GM12878 (cell line): ENCODE measurements around the gene FHL1. TPM values are rescaled to one million over a fixed set of nuclear protein-coding genes. Genes with fewer than 3 reads are reported as not detected.

ENCODE experiments used
- ASH2L ChIP-seq: fragments of 300-600, 200-600 bp; sonication (generic); IDR thresholded peaks from 2 replicates; pipeline ENCODE4 v1.6.1; 2017; ENCODE audit warnings: low read depth, mild to moderate bottlenecking, borderline replicate concordance
- EGR1 ChIP-seq, 2 experiments: IDR thresholded peaks; 1 replicate in 1 of 2; 2 replicates in 1 of 2; pipeline ENCODE4 v1.6.1; 2011 to 2012; ENCODE audit warnings: low read depth in 2 of 2, low read length in 2 of 2, borderline replicate concordance in 1 of 2, mild to moderate bottlenecking in 1 of 2, moderate library complexity in 1 of 2
- JUNB ChIP-seq: IDR thresholded peaks from 2 replicates; pipeline ENCODE4 v1.6.1; 2016; ENCODE audit warnings: antibody characterized with exemption, mild to moderate bottlenecking
- MYB ChIP-seq: fragments of 150-350 bp; IDR thresholded peaks from 2 replicates; pipeline ENCODE4 v1.6.1; 2014; ENCODE audit warnings: mild to moderate bottlenecking, low read depth, low read length, borderline replicate concordance
- POU2F2 ChIP-seq: IDR thresholded peaks from 3 replicates; pipeline ENCODE4 v1.6.1; 2011; ENCODE audit warnings: low read depth, mild to moderate bottlenecking, low read length, borderline replicate concordance
- TAF1 ChIP-seq: IDR thresholded peaks from 2 replicates; pipeline ENCODE4 v1.6.1; 2011; ENCODE audit warnings: mild to moderate bottlenecking, low read depth, low read length, borderline replicate concordance
- ZNF592 ChIP-seq: fragments of 450-650 bp; IDR thresholded peaks from 2 replicates; pipeline ENCODE4 v1.6.1; 2017; ENCODE audit warnings: mild to moderate bottlenecking, moderate library complexity
- polyA plus RNA-seq, 11 experiments: library from polyadenylated mRNA; depleted of rRNA in 4 of 11; unstranded in 6 of 11; stranded (reverse) in 5 of 11; fragments of >200 nt; fragmentation: Nextera tagmentation in 4 of 11; fragmentation: Illumina TruSeq in 1 of 11; extraction: Ambion mirVana in 4 of 11; extraction: Trizol in 1 of 11; gene quantifications; 1 replicate in 1 of 11; 2 replicates in 10 of 11; pipeline versions ENCODE4 v1.2.1 to v1.2.3, GENCODE V29; 2011 to 2016; ENCODE audit warnings: inconsistent platforms in 2 of 11, missing spikeins in 2 of 11, low read depth in 1 of 11
- total RNA-seq, 4 experiments: library from RNA; depleted of rRNA in 3 of 4; stranded (reverse); fragments of >200 nt in 3 of 4; fragmentation: Illumina TruSeq in 1 of 4; extraction: Trizol in 1 of 4; gene quantifications; 2 replicates each; pipeline versions ENCODE4 v1.2.1 to v1.2.3, GENCODE V29; 2013 to 2021
- TF ChIP-seq, protein P1 (sequence below): fragments of 450-650 bp; IDR thresholded peaks from 2 replicates; pipeline ENCODE4 v1.6.1; 2017; ENCODE audit warnings: mild to moderate bottlenecking, moderate library complexity
- TF ChIP-seq, protein P2 (sequence below): IDR thresholded peaks from 2 replicates; pipeline ENCODE4 v1.6.1; 2012; ENCODE audit warnings: low read depth, low read length, improper control_type of control experiment

FHL1 gene
- total and polyA plus RNA-seq, 10 of the 15 experiments (the other 5 are each of a cell fraction or from before 2014, with no cell fraction given): 0.13 to 0.59 (median 0.34) TPM; not detected in 1

GRCh38 chrX:136190038-136190713 is 42.8 kb downstream of the FHL1 start (continued):
- TF ChIP-seq, protein P1, sequence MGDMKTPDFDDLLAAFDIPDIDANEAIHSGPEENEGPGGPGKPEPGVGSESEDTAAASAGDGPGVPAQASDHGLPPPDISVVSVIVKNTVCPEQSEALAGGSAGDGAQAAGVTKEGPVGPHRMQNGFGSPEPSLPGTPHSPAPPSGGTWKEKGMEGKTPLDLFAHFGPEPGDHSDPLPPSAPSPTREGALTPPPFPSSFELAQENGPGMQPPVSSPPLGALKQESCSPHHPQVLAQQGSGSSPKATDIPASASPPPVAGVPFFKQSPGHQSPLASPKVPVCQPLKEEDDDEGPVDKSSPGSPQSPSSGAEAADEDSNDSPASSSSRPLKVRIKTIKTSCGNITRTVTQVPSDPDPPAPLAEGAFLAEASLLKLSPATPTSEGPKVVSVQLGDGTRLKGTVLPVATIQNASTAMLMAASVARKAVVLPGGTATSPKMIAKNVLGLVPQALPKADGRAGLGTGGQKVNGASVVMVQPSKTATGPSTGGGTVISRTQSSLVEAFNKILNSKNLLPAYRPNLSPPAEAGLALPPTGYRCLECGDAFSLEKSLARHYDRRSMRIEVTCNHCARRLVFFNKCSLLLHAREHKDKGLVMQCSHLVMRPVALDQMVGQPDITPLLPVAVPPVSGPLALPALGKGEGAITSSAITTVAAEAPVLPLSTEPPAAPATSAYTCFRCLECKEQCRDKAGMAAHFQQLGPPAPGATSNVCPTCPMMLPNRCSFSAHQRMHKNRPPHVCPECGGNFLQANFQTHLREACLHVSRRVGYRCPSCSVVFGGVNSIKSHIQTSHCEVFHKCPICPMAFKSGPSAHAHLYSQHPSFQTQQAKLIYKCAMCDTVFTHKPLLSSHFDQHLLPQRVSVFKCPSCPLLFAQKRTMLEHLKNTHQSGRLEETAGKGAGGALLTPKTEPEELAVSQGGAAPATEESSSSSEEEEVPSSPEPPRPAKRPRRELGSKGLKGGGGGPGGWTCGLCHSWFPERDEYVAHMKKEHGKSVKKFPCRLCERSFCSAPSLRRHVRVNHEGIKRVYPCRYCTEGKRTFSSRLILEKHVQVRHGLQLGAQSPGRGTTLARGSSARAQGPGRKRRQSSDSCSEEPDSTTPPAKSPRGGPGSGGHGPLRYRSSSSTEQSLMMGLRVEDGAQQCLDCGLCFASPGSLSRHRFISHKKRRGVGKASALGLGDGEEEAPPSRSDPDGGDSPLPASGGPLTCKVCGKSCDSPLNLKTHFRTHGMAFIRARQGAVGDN: no peak
- no peak for TF ChIP-seq EGR1 (IDR thresholded peaks at IDR 0.05; ENCODE audit: borderline replicate concordance in 1 of 2, low read depth in 2 of 2, low read length in 2 of 2)
- TF ChIP-seq, protein P2, sequence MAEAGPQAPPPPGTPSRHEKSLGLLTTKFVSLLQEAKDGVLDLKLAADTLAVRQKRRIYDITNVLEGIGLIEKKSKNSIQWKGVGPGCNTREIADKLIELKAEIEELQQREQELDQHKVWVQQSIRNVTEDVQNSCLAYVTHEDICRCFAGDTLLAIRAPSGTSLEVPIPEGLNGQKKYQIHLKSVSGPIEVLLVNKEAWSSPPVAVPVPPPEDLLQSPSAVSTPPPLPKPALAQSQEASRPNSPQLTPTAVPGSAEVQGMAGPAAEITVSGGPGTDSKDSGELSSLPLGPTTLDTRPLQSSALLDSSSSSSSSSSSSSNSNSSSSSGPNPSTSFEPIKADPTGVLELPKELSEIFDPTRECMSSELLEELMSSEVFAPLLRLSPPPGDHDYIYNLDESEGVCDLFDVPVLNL: no peak
- TF ChIP-seq MYB: no peak
- no peak for TF ChIP-seq ZNF592
- no peak for TF ChIP-seq TAF1
- TF ChIP-seq ASH2L: no peak
- no peak for TF ChIP-seq JUNB
- TF ChIP-seq POU2F2: no peak
